Uterine smooth muscle cell (primary cell): ENCODE results near the gene ACTN3. TPM values are rescaled to one million over a fixed set of nuclear protein-coding genes. Genes with fewer than 3 reads are reported as not detected.

Source experiments
- total RNA-seq: library from RNA; depleted of rRNA; stranded (reverse); fragments of >200 nt; gene quantifications from 2 replicates; pipeline ENCODE4 v1.2.3, GENCODE V29; 2014

The ACTN3 gene
- under 0.01 TPM in 1 of 2 replicates, not detected in the other for total RNA-seq

DNA sequence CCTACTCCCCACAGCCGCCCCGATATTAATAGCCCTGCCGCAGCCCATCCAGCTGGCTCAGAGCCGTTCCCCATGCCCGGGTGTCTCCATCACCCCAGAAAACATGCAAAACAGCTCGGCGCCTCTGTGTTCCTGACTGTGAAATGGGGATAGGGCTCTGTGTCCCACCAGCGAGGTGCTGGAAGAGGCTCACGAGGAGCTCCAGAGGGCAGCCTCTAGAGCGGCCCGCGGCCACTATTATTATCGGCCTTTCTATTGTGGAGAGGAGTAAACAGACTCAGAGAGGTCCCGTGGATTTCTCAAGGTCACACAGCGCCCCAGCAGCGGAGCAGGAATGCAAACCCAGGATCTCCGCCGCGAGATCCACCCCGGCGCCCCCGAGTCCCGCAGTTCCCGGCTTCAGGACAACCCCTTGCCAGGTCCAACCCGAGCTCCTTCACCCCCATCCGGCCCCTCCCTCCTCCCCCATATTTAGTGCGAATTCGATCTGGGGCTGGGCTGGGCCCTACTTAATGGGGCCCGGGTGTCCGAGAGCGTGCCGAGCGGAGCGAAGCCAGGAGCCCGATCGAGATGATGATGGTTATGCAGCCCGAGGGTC, at the start of gene ACTN3:
ACTN3 (plus strand) TSS at position 536 of the 598 bp plus-strand sequence; CDS start at position 571, 35 bp downstream.

DNA sequence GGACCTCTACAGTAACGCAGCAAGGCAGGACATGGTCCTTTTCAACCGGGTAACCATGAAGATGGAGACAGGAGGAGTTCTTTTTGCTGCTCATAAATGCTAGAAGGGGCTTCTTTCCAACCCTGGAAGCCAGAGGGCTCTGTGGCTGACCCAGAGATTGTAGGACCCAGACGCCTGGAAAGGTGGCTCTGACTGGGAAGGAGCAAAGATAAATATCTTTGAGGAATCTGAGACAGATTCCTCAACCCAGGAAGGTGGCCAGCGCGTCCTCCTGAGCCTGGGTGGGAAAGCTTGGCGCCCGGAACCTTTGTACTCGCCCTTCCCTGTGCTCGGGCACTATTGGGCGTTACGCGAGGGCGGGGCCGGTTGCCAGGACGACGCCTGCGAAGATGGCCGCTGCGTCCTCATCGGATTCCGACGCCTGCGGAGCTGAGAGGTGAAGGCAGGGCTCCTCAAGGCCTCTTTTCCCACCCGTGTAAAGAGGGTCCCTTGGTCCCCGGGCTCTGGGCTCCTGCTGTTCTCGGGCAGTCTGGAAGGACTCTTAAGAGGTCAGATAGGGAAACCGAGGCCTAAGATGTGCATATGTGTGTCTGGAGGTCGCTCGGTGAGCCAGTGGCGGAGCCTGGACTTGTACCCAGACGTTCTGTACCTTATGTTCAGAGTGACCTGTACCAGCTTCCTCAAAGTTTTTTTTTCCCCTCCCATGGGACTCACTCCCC, 36.3 kb upstream of the ACTN3 start, which contains the start of gene BBS1:
BBS1 (plus strand) TSS at position 365 of the 719 bp plus-strand sequence; CDS start at position 390, 25 bp downstream.

DNA sequence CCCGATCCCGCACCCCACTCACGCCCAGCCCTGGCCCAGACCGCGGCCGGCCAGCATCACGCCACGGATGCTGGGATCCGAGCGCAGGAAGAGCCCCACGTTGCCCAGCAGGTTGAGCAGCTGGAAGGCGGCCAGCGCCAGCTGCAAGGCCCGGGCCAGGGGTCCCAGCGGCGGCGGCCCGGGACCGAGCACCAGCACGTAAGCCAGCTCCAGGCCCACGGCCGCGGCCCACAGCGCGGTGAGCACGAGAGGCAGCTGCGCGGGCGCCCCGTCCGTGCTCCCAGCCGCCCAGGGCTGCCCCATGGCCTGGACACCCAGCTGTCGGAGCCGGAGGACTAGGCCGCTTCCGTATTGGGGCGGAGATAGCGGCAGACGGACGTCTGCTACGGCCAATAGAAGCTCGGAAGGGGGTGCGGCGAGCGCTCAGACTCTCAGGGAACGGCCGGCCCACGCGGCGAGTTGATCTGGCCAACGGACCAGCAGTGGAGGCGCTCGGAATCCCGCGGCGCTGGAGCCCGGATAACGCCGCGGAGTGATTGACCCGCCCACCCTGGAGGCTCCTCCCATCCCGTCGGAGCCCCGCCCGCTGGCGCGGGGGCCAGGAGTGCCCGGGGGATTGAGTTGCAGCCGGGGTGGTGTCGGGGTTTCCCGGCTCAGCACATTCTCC, 869 bp upstream of the ACTN3 start, which contains the start of gene ZDHHC24:
ZDHHC24 (minus strand) TSS at position 348 of the 667 bp plus-strand sequence; CDS start at position 303, 45 bp downstream.

DNA sequence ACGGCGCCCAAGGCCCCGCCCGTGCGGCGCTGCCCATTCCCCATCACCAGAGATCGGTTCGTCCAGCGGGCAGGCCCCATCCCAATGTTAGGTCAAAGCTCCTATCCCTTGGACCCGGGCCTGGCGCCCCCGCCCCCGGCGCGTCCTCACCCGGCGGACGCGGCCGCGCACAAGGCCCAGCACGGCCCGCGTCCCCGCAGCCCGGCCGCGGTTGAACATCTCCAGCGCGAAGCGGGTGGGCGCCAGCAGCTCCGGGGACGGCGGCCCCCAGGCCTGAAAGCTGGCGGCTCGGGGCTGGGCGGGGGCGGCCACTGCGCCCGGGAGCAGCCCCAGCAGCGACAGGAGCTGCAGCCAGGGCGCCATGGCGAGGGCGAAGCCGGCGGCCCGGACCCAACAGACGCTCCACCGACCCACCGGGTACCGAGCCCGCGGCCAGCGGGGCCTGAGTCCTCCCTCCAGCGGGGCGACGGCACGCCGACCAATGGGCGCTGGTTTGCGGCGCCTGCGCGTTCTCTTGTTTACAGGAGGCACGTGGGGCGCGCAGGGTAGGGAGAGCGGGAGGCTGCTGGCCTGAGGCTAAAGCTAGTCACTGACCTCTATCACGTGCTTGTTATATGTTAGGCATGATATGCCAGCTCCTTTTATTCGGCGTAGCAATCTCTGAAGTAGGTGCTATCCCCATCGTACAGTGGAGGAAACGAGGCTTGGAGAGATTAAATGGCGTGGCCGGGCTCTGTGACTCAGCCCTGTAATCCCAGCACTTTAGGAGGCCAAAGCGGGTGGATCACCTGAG, 21.6 kb downstream of the ACTN3 start, which contains the start of gene CTSF:
CTSF (minus strand) TSS at position 483 of the 793 bp plus-strand sequence; CDS start at position 363, 120 bp downstream.

DNA sequence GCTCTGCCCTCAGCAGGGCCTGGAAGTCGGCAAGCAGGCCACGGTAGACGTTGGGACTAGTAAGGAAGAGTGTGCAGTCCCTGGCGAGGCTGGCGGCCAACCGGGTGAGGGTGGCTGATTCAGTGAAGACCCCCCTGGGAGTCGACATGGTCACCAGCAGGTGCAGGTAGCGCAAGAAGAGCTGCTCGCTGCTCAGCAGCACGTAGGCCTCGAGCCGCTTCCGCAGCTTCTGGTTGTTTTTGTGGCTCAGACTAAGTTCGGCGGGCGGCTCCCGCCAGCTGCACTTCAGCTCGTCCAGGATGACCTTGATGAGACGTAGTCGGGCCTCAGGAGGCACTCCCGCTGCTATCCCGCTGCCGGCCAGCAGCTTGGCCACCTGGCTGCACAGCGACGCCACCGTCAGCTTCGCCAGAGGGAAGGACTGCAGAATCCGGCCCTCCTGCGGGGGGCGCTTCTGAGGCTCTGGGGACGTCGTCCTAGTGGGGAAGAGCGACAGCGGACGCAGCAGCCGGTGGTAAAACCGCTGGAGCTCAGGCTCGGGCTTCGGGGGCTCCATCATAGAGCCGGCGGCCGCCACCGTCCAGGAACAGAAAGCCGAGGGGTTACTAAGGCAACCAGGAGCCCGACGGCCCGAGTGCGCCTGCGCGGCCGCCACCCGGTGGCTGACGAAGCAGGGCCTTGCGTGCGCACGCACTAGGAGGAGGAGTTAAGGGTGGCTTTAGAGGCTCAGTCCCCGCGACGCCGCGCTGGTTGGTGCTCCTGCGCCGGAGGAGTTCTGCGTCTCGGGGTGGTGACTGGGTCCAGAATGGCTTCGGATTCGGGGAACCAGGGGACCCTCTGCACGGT, 46.0 kb downstream of the ACTN3 start, which contains the start of the genes CCDC87 and CCS:
CCDC87 (minus strand) TSS at position 607 of the 846 bp plus-strand sequence; CDS start at position 559, 48 bp downstream.
CCS (plus strand) TSS at position 729 of the 846 bp plus-strand sequence; CDS start at position 806, 77 bp downstream.

Other genes starting within 250 kb of the ACTN3 start
- gene CD248, start 229.9 kb upstream of the ACTN3 start, total RNA-seq, result 97.4 and 103 TPM in 2 replicates
- gene RIN1, start 210.5 kb upstream of the ACTN3 start, total RNA-seq, result 32.5 and 58.7 TPM in 2 replicates
- gene BRMS1, start 201.8 kb upstream of the ACTN3 start, total RNA-seq, result 45.5 and 73.5 TPM in 2 replicates
- 40.7 and 55.1 TPM in 2 replicates for gene B4GAT1, start 199.3 kb upstream of the ACTN3 start, total RNA-seq
- gene SLC29A2, start 175.1 kb upstream of the ACTN3 start, total RNA-seq, result 0.11 and 0.37 TPM in 2 replicates
- not detected in 2 replicates for gene NPAS4, start 125.9 kb upstream of the ACTN3 start, total RNA-seq
- 49.9 and 55.0 TPM in 2 replicates for gene MRPL11, start 108.1 kb upstream of the ACTN3 start, total RNA-seq
- 14.7 and 19.4 TPM in 2 replicates for gene PELI3, start 80.0 kb upstream of the ACTN3 start, total RNA-seq
- 50.4 and 56.9 TPM in 2 replicates for gene DPP3, start 66.5 kb upstream of the ACTN3 start, total RNA-seq
- gene BBS1, start 36.3 kb upstream of the ACTN3 start, total RNA-seq, result 29.2 and 32.6 TPM in 2 replicates
- 11.4 and 15.9 TPM in 2 replicates for gene ZDHHC24, start 855 bp upstream of the ACTN3 start, total RNA-seq
- gene CTSF, start 21.7 kb downstream of the ACTN3 start, total RNA-seq, result 5.9 and 20.6 TPM in 2 replicates
- gene CCDC87, start 46.2 kb downstream of the ACTN3 start, total RNA-seq, result 0.11 and 0.25 TPM in 2 replicates
- gene CCS, start 46.3 kb downstream of the ACTN3 start, total RNA-seq, result 40.1 and 43.2 TPM in 2 replicates
- 37.2 and 37.4 TPM in 2 replicates for gene RBM14, start 69.7 kb downstream of the ACTN3 start, total RNA-seq
- 73.6 and 83.8 TPM in 2 replicates for gene RBM4, start 91.8 kb downstream of the ACTN3 start, total RNA-seq
- gene RBM4B, start 131.0 kb downstream of the ACTN3 start, total RNA-seq, result 21.4 and 22.9 TPM in 2 replicates
- gene SPTBN2, start 182.3 kb downstream of the ACTN3 start, total RNA-seq, result 4.4 and 5.6 TPM in 2 replicates